ENCODE results near the gene SLC7A1. TPM values are rescaled to one million over a fixed set of nuclear protein-coding genes. Genes with fewer than 3 reads are reported as not detected.

Gene SLC7A1
- total RNA-seq, 2 experiments from 2014 or later, result 39.5 to 141 TPM

DNA sequence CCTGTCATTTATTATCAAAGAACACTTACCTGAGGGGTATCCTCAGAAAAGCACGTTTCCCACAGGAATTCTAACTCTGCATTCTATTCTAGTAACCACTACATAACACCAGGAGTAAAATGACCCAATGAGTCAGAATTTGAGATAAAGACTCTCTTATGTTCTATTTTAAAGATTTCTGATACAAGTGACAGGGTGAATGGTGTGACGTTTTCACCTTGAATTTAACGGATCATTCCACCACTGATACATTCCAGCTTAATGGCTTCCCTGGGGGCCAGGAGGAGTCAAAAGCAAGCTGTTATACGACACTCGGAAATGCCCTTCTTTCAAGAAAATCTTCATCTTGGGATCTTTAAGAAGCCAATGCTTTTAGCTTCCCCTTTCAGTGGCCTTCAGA, 55.2 kb downstream of the SLC7A1 start:
- intact Hi-C loops (cut with micrococcal nuclease; ENCODE audit: unreplicated experiment), result no loop called here
- BruUV-seq (replicated peaks), result TSS peak; percentile 13
- peaks cover 14% of the 10 kb centered on the region for H3K4me1 ChIP-seq (ENCODE audit: insufficient read depth, low read length, poor library complexity, severe bottlenecking)
- H3K9me3 ChIP-seq (ENCODE audit: low read length), result no peaks in the 10 kb centered on the region
- DNase-seq (ENCODE audit: low spot score), result no peak
- peaks cover 89% of the 10 kb centered on the region for H3K36me3 ChIP-seq (ENCODE audit: insufficient read depth, low read length)
- no peak overlapping the region for H3K27ac ChIP-seq (ENCODE audit: low read depth, low read length, poor library complexity, severe bottlenecking)
- H3K9me2 ChIP-seq (ENCODE audit: insufficient read depth, low read length), result no peaks in the 10 kb centered on the region
- H3K79me2 ChIP-seq (ENCODE audit: insufficient read depth, low read depth, low read length), result peaks cover 42% of the 10 kb centered on the region; the same call in 1 of the 2 replicates
- ChIA-PET POLR2A (interaction anchor here (0.7 kb wide), 1 partner anchor 16 kb away, joined by 3 read pairs; no protein-coding TSS in a partner anchor), CTCF (ENCODE audit: unreplicated experiment) (no interaction called here)
- H2AFZ ChIP-seq (ENCODE audit: low read length), result no peak overlapping the region
- H3K4me2 ChIP-seq (ENCODE audit: low read length), result no peak overlapping the region
- TF ChIP-seq, protein P1, sequence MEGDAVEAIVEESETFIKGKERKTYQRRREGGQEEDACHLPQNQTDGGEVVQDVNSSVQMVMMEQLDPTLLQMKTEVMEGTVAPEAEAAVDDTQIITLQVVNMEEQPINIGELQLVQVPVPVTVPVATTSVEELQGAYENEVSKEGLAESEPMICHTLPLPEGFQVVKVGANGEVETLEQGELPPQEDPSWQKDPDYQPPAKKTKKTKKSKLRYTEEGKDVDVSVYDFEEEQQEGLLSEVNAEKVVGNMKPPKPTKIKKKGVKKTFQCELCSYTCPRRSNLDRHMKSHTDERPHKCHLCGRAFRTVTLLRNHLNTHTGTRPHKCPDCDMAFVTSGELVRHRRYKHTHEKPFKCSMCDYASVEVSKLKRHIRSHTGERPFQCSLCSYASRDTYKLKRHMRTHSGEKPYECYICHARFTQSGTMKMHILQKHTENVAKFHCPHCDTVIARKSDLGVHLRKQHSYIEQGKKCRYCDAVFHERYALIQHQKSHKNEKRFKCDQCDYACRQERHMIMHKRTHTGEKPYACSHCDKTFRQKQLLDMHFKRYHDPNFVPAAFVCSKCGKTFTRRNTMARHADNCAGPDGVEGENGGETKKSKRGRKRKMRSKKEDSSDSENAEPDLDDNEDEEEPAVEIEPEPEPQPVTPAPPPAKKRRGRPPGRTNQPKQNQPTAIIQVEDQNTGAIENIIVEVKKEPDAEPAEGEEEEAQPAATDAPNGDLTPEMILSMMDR (conservative IDR thresholded peaks at IDR 0.05; ENCODE audit: low read length), result no peak
- no peak overlapping the region for H3K4me3 ChIP-seq (ENCODE audit: low read depth, low read length, poor library complexity, severe bottlenecking)
- peaks cover 33% of the 10 kb centered on the region; the same call in 1 of the 2 replicates for H4K20me1 ChIP-seq (ENCODE audit: insufficient read depth, low read length)

DNA sequence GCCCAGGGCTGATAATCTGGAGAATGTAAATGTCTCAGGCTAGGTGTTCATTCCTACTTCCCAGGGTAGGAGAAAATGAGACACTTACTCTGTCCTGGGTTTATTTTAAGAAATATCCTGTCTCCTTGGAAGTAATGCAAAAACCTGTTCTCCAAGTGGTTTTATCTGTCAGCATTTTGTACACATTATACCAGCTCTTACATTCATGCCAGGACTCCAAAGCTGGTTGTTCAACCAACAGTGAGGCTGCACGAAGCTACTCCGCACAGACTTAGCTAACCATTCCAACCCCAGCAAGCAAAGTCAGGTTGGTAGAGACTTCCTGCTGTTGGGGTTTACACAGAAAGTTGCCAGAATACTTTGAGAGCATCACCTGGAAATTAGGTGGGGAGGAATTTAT, 55.6 kb downstream of the SLC7A1 start:
- POLR2A ChIA-PET, result interaction anchor here (0.7 kb wide), 1 partner anchor 16 kb away, joined by 3 read pairs; no protein-coding TSS in a partner anchor
- H4K20me1 ChIP-seq (ENCODE audit: insufficient read depth, low read length), result peaks cover 32% of the 10 kb centered on the region; the same call in 1 of the 2 replicates
- H3K79me2 ChIP-seq (ENCODE audit: insufficient read depth, low read depth, low read length), result peaks cover 37% of the 10 kb centered on the region; the same call in 1 of the 2 replicates
- H3K4me1 ChIP-seq (ENCODE audit: insufficient read depth, low read length, poor library complexity, severe bottlenecking), result peaks cover 14% of the 10 kb centered on the region
- BruUV-seq (replicated peaks), result no TSS peak
- intact Hi-C loops (cut with micrococcal nuclease; ENCODE audit: unreplicated experiment), result no loop called here
- no peak overlapping the region for H2AFZ ChIP-seq (ENCODE audit: low read length)
- TF ChIP-seq, protein P1 (conservative IDR thresholded peaks at IDR 0.05; ENCODE audit: low read length), result no peak
- TF ChIP-seq EZH2phosphoT487 (IDR thresholded peaks at IDR 0.05; ENCODE audit: borderline replicate concordance, low read depth, low read length), result no peak
- CTCF ChIA-PET (ENCODE audit: unreplicated experiment), result no interaction called here
- H3K27ac ChIP-seq (ENCODE audit: low read depth, low read length, poor library complexity, severe bottlenecking), result no peak overlapping the region
- no peak for DNase-seq (ENCODE audit: low spot score)
- peaks cover 89% of the 10 kb centered on the region for H3K36me3 ChIP-seq (ENCODE audit: insufficient read depth, low read length)
- no peak overlapping the region for H3K4me2 ChIP-seq (ENCODE audit: low read length)
- H3K9me3 ChIP-seq (ENCODE audit: low read length), result no peaks in the 10 kb centered on the region
- H3K9me2 ChIP-seq (ENCODE audit: insufficient read depth, low read length), result no peaks in the 10 kb centered on the region
- H3K4me3 ChIP-seq (ENCODE audit: low read depth, low read length, poor library complexity, severe bottlenecking), result no peak overlapping the region

DNA sequence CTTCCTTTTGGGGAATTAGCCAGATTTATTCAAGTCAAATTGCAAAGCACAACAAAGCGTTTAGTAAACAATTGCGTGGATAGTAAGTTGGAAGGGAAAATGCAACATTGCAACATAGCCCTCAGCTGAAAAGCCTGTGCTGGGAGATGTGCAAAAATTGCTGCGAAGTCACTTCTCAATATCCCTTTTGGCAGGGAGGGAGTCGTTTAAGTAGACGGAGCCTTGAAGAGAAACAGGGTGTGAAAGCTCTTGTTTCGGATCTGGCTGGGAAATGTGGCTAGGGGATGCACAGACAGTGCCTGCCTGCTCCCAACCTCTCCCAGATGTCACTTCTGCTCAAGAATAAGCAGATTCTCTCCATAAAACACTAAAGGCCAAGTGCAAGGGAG, 56.8 kb downstream of the SLC7A1 start:
- DNase-seq (ENCODE audit: low spot score), result no peak
- H2AFZ ChIP-seq (ENCODE audit: low read length), result no peak overlapping the region
- no peaks in the 10 kb centered on the region for H3K9me3 ChIP-seq (ENCODE audit: low read length)
- ChIA-PET CTCF (ENCODE audit: unreplicated experiment) (no interaction called here), POLR2A (no interaction called here)
- H4K20me1 ChIP-seq (ENCODE audit: insufficient read depth, low read length), result peaks cover 40% of the 10 kb centered on the region
- BruUV-seq (replicated peaks), result no TSS peak
- H3K27ac ChIP-seq (ENCODE audit: low read depth, low read length, poor library complexity, severe bottlenecking), result no peak overlapping the region
- intact Hi-C loops (cut with micrococcal nuclease; ENCODE audit: unreplicated experiment), result no loop called here
- no peak for TF ChIP-seq EZH2phosphoT487 (IDR thresholded peaks at IDR 0.05; ENCODE audit: borderline replicate concordance, low read depth, low read length)
- TF ChIP-seq, protein P1 (conservative IDR thresholded peaks at IDR 0.05; ENCODE audit: low read length), result no peak
- peaks cover 89% of the 10 kb centered on the region for H3K36me3 ChIP-seq (ENCODE audit: insufficient read depth, low read length)
- H3K4me3 ChIP-seq (ENCODE audit: low read depth, low read length, poor library complexity, severe bottlenecking), result no peak overlapping the region
- H3K9me2 ChIP-seq (ENCODE audit: insufficient read depth, low read length), result no peaks in the 10 kb centered on the region
- no peak overlapping the region for H3K4me2 ChIP-seq (ENCODE audit: low read length)
- H3K4me1 ChIP-seq (ENCODE audit: insufficient read depth, low read length, poor library complexity, severe bottlenecking), result peaks cover 14% of the 10 kb centered on the region
- peaks cover 26% of the 10 kb centered on the region; the same call in 1 of the 2 replicates for H3K79me2 ChIP-seq (ENCODE audit: insufficient read depth, low read depth, low read length)
